NCI-H2171 treated with DMSO at 0.1 percent for 48 hours (cell line): Measurements from ENCODE around the gene B4GALNT1.
"Not testable (repeated sequence)": the region's sequence is repeated elsewhere in the genome, so short reads cannot be mapped to it uniquely, and the experiment has no call there.

ENCODE experiments used
- DNase-seq: peaks from one replicate; lab custom pipeline; 2025; lab: John Stamatoyannopoulos, UW

Gene B4GALNT1

DNA sequence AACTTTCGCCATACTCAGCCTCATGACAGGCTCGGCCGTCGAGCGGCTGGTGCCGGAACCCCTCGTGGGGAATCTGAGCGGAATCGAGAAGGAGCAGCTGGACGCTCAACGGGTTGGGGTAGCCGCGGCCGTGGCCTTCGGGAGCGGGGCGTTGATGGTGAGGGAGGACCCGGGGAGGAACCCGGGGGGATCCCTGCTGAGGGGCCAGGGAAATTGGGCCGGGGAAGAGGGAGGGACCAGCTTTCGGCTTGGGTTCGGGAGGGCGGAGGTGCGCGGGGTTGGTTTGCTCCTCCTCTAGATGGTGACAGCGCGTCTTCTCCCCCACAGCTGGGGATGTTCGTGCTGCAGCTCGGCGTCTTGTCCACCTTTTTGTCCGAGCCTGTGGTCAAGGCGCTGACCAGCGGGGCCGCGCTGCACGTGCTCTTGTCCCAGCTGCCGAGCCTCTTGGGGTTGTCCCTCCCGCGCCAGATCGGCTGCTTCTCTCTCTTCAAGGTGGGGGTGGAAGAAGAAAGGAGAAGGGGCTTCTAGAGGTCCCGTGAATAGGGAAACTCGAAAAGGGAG, 12.0 kb downstream of the B4GALNT1 start:
- no peak for DNase-seq

DNA sequence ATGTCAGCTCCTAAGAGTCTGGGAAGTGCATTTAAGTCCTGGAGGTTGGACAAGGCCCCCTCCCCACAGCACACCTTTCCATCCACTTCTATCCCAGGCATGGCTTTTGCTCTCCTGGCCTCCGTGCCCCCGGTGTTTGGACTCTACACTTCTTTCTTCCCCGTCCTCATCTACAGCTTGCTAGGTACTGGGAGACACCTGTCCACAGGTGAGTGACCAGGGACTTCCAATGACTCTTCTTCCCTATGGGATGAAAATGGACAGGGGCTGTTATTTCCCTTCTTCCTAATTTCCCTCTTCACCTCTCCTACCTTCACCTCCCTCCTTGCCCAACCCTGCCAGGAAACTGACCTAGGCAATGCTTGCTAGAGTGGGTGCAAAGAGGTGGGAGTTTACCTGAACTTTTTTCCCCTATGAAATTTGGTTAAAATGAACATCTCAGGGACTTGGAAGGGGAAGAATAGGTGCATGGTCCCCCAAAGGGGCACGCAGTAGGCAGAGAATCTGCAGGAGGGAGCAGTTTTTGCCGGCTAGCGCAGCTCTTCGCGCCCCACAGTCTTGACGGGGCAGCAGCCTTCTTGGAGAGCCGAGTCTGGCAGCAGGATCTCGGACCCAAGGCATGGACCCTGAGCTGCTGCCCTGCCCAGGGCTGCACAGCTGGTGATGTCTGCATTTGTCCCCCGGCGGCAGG, 12.6 kb downstream of the B4GALNT1 start:
- no peak for DNase-seq

- DNase-seq = no peak
These were observed 13.4 kb downstream of the B4GALNT1 start for GRCh38 chr12:57619434-57620244.

GRCh38 chr12:57618966-57619433, 14.0 kb downstream of the B4GALNT1 start:
- no peak for DNase-seq

- not testable (repeated sequence) for DNase-seq
These were observed 14.6 kb downstream of the B4GALNT1 start for GRCh38 chr12:57618431-57618830.

- no peak for DNase-seq
These were observed 15.1 kb downstream of the B4GALNT1 start for GRCh38 chr12:57617942-57618341.

- peak; percentile 20 for DNase-seq
These were observed 16.5 kb downstream of the B4GALNT1 start for GRCh38 chr12:57616383-57617101.

GRCh38 chr12:57615637-57616036, 17.4 kb downstream of the B4GALNT1 start:
- no peak for DNase-seq

DNA sequence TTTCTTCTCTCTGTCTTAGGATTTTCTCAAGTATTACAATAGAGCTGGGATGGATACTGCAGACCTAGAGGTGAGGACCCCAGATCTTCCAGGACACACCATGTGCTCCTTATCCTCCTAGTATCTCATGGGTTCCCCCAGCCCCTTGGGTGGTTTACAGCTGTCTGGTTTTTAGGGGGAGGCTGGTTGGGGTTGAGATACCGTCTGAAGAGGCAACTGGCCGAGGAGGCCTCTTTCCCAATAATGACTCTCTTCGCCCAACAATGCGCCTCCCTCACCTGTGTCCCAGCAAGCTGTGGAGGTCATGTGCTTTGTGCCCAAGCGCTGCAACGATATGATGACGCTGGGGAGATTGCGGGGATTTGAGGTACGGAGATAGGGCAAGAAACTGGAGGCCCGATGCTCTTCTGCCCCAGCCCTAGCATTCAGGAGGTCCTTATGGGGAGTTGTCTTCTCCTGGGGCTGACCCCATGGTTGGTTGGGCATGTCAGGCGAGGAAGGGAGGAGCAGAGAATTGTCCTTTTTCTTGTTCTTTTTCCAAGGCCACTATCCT, 18.0 kb downstream of the B4GALNT1 start:
- DNase-seq = no peak

GRCh38 chr12:57614178-57614947, 18.6 kb downstream of the B4GALNT1 start:
- DNase-seq = peak; percentile 74

DNA sequence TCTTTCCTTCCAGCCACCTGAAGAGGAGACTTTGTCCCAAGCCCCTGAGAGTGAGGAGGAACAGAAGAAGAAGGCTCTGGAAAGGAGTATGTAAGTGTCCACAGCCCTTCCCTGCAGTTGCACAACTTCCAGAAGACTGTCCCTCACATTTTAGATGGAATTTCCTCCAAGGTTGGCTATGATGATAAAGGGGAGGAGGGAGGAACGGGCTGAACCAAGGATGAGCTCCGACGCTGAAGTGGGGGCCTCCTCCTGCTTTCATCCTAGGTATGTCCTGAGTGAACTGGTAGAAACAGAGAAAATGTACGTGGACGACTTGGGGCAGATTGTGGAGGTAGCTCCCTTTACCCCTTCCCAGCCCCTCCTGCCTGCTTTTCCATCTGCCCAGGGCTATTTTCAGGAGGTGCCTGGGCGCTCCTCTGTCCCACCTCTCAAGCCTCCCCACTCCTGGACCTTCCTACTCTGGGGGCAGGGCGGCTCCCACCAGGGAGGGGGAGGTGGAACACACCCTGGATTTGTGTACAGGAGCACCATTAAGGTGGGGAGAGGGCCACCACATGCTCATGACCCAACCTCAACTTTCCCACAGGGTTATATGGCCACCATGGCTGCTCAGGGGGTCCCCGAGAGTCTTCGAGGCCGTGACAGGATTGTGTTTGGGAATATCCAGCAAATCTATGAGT, 19.4 kb downstream of the B4GALNT1 start:
- no peak for DNase-seq

DNA sequence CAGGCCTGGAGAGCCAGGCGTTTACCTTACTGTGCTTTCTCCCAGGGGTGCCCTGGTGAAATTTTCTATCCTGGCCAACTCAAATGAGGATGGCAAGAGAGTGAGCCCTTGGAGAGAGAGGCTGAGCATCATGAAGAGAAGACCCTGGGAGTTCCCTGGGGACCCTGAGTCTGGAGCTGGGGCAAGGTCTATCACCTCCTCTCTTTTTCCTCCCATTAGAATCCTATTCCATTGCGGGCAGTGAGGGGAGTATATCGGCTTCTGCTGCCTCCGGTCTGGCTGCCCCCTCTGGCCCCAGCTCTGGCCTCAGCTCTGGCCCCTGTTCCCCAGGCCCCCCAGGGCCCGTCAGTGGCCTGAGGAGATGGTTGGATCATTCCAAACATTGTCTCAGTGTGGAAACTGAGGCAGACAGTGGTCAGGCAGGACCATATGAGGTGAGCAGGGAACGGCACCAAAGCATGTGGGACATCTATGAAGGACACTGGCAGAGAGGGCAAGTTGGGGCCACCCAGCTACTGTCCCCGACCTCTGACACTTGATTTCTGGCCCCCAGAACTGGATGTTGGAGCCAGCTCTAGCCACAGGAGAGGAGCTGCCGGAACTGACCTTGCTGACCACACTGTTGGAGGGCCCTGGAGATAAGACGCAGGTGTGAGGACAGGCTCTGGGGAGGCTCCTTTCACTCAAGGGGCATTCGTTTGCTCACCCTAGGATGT, 20.1 kb downstream of the B4GALNT1 start:
- no peak for DNase-seq

- peak; percentile 83 for DNase-seq
These were observed 20.9 kb downstream of the B4GALNT1 start for GRCh38 chr12:57611827-57612710.

GRCh38 chr12:57611108-57611826, 21.7 kb downstream of the B4GALNT1 start, which contains the start of gene ARHGEF25:
TSS of gene ARHGEF25 (plus strand) at chr12:57611435. CDS start at chr12:57611895, 460 bp downstream.
- DNase-seq = peak; percentile 76

- peak; percentile 42 for DNase-seq
These were observed 22.4 kb downstream of the B4GALNT1 start for GRCh38 chr12:57610554-57611107.

DNA sequence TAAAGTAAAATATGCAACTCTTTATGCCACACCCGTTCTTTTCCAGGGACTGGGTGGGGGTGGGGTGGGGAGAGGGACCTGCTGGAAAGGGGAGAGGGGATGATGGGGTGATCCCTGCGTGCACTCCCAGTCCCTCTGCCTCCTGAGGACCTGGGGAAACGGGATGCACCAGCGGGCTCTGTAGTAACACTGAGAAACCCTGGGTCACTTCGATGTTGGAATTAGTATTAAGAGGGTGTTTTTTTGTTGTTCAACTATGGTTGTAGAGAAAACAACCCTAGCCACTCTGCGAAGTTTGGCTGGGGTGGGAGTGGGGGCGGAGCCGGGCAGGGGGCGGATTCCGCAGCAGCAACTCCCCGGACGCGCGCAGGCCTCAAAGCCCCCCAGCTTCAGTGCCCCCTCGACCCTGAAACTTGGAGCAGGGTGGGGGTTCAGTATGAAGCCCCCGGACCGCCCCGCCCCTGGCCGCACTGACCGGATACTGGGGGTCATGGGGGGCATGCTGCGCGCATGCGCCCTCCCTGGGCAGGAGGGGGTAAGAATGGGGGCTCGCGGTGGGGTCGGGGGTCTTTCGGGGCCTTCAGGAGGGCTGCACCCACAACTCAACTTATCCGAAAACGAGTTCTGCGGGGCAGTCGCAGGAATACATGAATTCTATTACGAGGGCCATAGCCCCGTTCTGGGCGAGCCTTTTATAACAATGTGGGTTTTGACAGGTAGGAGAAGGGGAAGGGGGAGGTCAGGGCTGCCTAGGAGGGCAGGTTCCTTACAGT, 23.0 kb downstream of the B4GALNT1 start:
- DNase-seq = no peak
